NCI-H446 (cell line): ENCODE results near the gene PRIMPOL.
"Not testable (repeated sequence)": the region's sequence is repeated elsewhere in the genome, so short reads cannot be mapped to it uniquely, and the experiment has no call there.

Experiments used
- DNase-seq, 2 experiments: peaks; one replicate each; lab custom pipeline; 2025; lab: John Stamatoyannopoulos, UW

PRIMPOL gene

GRCh38 chr4:184641022-184641421 is 8.5 kb upstream of the PRIMPOL start:
- no peak for DNase-seq

DNA sequence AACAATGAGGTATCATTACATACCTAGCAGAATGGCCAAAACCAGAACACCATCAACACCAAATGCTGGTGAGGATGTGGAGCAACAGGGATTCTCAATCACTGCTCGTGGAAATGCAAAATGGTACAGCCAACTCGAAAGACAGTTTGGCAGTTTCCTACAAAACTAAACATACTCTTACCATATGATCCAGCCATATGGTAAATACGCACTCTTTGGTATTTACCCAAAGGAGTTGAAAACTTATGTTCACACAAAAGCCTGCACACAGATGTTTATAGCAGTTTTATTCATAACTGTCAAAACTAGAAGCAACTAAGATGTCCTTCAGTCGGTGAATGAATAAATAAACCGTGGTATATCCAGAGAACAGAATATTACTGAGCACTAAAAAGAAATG is 8.1 kb upstream of the PRIMPOL start:
- DNase-seq: no peak

DNA sequence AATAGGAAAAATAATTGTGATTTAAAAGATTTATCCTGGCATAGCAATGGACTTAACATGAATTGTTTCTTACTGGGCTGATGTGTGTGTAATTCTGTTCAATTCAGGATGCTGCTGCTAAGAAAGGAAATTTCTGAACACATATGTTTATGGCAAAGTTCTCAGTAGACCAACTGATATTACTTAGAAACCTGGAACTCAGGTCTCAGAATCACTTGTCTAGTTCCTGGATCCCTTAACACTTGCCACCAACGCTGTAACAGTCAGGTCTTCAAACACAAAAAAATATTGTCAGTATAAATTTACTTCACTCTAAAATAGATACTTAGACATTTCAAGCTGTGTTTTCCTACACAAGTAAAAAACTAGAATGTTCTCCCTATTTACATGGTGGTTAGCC is 5.8 kb upstream of the PRIMPOL start:
- DNase-seq: no peak

DNA sequence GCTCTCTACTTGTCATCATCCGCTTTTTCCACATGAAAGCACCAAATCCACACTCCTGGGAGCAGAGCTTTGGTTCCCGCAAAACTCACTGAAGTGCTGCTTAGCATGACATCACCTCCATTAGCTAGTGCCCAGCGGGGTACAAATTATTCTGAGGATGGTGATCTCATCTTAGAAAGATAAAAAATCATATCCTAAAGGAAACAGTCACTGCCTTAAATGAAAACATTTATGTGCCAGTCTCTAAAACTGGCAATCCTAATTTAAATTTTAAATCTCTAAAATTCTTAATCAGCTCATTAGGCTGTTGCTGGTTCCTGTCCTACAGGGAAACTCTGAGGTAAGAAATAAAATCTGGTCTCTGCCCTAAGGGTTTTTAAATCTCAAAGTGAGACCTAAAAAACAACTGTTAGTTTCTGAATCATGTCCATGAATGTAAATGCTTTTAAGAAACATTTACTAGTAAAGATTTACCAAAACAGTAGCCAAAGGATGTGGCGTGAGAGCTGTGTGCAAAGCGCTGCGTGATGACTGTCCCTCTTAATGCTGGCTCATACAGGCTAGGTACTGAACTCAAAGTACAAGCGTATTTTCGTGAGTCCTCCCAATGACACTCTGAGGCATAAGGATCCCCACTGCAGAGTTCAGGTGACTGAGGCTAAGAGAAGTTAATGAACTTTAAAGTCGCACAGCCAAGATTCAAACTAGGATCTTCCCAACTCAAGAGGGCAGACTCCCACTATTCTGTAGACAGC is 4.8 kb upstream of the PRIMPOL start:
- no peak for DNase-seq

DNA sequence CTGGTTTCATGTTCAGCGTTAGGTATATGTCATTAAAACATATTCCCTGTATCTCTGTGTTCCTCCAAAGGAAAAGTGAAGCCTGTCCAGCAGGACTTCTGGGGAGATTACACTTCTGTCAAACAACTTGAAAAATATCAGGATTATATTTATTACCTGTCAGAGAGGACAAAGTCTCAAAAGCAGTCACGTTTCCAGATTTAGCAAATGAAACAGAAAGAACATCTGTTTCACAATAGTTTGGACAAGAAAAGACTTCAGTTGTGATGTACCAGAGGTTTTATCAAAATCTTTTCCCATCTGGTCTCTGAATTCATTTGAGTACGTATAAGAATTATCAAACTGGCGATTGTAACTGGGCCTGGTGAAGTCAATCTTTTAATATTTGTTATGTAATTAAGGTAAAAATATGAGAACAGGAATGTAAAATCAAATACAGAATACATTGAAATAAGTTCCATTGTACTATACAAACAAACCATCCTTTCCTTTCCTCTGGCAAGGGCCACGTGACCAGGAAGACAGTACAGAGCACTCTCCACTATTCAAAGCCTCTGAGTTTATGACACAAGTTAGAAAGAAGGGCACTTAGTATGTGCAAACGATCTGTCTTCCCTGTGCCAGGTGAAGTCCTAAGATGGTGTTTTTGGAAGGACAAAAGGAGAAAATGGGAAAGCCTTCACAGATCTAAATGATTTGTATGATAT is 3.5 kb upstream of the PRIMPOL start:
- no peak for DNase-seq

GRCh38 chr4:184647266-184648053 is 2.1 kb upstream of the PRIMPOL start:
- DNase-seq: no peak

DNA sequence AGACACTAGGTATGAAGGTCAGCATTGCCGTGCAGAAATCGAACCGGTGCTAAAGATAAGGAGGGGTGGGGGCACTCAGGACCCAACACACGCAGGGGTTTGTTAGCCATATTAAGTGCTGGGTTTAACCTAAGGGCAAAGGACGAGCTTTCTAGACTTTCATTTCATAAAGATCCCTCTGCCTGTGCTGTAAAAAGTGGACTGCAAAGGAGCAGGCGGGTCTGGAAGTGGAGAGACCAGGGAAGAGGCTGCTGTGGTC is 1.6 kb upstream of the PRIMPOL start:
- no peak for DNase-seq

GRCh38 chr4:184648313-184649025 is 1.1 kb upstream of the PRIMPOL start:
- DNase-seq: no peak

DNA sequence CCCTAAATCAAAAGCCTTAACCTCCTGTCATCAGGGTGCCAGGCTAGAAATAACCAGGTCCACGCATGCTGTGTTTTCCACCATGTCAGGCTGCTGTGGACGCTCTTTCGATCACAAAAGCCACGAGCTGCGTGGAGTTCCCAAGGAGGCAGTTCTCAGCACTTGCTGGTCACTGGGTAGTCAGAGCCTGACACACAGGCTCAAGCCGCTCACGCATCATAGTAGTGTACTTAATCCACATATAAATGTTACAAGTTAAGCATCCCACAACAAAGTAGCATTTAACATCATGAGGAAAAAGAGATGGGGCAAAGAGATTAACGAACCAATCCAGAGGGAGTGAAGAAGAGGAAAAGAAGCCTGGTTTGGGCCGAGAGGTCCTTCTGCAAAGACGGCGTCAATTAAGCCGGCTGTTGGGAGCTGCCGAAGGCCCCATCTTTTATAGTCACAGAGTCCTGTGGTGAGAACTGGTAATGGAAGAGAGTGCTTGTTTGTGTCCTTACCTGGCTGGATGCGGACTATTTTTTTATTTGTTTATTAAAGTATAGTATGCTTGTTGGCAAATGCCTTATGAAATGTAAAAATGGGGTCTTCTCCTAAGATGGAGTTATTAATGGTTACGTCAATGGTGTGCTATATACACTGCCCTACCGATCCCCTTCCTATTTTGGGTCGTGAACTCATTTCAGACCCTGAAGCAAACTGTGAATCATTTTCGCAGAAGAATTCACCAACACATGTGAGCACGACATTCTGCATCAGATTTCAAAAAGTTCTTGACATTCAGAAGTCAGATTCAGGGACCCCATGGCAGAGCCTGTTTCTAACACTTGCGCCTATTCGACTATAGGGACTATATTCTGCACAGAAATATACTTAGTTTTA is 675 bp downstream of the PRIMPOL start:
- DNase-seq: no peak

GRCh38 chr4:184651899-184652298 is 2.4 kb downstream of the PRIMPOL start:
- no peak for DNase-seq

DNA sequence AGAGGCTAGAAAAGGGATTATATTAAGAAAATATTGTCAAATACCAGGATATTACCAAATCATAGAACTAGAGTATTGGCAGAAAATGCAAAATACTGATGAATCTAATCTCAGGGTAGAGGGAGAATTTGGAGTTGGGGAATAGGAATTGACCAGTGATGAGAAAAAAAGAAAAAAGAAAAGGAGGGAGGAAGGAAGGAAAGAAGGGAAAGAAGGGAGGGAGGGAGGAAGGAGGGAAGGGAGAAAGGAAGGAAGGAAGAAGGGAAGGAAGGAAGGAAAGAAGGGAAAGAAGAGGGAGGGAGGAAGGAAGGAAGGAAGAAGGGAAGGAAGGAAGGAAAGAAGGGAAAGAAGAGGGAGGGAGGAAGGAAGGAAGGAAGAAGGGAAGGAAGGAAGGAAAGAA is 3.1 kb downstream of the PRIMPOL start:
- not testable (repeated sequence) for DNase-seq

GRCh38 chr4:184653650-184654049 is 4.1 kb downstream of the PRIMPOL start:
- DNase-seq: no peak

DNA sequence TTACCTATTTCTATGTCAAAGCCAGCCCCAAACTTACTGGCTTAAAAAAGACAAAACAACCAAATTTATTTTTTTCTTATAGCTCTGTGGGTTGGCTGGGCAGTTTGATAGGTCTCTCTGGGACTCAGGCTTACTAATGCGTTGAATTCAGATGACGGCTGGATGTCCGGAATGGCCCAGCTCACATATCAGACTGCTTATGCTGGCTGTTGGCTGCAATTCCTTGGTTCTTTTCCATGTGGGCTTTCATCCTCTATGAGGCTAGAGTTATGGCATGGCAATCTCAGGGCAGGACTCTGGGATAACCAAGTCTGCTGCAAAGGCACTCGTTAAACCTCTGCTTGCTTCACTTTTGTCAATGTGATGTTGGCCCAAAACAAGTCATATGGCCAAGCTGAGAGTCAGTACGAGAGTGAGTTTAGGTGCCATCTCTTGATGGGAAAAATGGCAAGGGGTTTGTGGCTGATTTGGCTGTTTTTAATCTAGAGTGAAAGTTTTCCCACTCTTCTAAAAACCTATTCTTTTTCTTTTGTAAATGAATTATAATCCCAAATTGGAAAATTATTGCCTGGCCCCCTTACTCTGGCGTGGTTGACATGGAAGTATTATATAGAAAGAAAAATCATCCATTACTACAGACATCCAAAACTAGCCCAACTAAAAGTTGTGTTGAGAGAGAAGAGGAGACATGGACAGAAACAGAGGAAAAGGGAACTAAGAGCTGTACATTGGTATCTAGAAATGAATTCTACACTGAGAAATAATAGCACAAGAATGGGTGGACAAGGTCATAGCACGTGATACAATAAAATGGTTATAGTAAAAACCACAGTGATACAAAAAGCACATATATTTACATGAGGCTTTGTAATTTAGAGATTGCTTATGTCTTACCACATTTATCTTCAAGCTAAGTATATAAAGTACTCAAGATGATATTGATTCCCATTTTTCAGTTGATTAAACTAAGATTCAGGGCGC is 6.6 kb downstream of the PRIMPOL start:
- DNase-seq: no peak

DNA sequence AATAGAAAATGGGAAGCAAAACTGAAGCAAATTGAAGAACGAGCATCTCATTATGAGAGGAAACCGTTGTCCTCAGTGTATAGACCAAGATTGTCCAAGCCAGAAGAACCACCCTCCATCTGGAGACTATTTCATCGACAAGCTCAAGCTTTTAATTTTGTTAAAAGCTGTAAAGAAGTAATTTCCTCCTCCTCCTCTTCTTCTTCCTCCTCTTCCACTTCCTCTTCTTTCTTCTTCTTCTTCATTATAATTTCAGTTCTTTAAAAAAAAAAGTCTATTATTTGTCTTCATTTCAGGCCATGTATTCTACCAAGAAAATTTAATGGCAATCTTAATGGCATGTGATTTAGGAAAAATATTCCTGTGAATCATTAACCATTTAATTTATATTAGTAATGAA is 7.6 kb downstream of the PRIMPOL start:
- DNase-seq: no peak

- DNase-seq: not testable (repeated sequence)
Observed at GRCh38 chr4:184657820-184658219, 8.3 kb downstream of the PRIMPOL start.

DNA sequence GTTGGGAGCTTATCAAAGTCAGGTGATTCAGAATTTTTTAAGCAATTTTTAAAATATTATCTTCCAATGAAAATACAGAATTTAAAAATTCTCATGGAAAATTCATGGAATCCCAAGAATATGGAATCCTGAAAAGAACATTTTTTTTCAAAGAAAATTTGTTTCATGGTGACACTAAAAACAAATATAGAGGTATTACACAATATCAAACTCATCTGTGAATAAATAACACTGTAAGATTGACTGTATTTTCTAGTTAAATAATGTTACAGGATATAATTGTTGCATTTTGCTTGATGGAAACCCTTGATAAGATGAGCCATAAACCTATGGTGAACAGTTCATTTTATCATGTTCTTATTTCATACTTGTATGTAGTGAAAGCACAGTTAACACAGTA is 11.4 kb downstream of the PRIMPOL start:
- DNase-seq: no peak

DNA sequence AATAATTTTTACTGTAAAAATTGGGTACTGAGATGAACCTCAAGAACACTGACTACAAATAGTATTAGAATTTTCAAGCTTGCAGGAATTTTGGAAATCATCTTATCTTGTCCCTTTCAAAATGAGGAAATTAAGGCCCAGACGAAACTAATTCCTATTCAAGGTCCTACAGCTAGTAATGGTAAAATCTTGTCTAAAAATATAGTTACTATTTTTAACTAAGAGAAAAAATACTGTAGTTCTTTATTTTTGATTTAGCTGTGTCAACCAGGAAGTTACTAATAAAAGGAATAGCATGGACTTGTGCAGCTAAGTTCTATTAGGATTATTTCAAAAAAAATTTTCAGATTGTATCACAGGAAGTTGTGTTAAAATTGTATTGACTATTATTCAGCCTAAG is 12.7 kb downstream of the PRIMPOL start:
- DNase-seq: no peak

DNA sequence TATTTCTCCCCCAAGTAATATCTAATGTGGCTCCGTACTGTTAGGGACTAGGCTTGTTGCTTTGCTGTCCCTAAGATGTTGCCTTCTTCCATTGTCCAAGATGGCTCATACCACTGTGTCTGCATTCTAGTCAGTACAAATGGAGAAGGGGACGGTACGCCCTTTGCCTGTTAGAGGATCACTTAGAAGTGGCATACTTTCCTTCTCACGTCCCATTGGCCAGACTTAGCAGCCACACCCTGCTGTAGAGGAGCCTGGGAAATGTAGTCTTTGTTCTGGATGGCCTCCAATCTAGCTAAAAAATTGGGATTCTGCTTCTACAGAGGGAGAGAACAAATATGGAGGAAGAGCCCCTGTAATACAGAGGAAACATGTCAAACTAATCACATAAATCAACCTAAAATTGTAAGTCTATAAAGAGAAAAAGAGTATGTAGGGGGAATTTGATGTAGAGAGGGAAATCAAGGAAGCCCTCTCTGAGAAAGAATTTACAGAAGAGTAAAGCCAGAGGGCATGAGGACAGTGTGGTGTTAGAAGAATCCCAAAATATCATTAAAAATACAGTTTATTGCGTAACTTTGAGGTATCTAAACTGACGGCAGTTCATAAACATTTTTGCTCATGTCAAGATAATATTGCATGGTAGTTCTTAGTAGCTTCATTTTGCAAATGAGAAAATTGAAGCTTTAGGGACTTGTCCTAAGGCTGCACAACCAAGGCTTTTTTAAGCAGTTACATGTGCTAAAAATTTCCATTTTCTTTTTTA is 15.1 kb downstream of the PRIMPOL start:
- DNase-seq: peak in 1 of 2 experiments; percentile 11

DNA sequence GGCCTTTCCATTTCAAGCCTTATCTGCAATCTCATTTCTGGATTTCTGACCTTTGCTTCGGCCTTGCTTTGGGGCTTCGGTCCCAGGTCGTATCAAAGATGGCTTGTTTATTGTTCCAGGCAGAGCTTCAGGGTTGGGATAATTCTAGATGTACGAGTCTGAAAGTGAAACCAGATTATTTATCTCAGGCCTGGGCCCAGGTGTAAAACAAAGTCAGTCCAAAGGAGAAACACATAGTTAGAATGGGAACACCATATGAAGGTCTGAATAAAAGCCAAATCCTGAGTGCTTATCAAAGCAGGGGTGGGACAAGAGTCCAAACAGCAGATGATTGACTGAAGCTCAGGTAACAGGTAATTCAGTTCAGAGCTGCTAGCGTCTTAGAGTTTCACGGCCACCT is 17.1 kb downstream of the PRIMPOL start:
- no peak for DNase-seq

DNA sequence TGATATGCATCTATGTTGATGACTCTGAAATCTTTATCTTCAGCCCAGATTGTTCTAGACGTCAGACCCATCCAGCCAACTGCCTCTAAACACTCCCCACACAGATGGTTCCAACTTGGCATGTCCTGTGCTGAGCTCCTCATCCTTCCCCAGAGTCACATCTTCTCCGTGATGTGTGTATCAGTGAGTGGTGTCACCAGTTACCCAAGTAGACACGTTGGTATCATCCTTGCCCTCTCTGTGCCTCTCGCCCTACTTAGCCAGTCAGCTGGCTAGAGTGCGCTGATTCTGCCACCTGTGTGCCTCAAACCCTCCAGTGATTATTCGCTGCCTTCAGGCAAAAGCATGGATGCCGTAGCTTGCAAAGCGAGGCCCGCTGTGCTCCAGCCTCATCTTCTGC is 18.6 kb downstream of the PRIMPOL start:
- no peak for DNase-seq
